Mesenchymal stem cell (in vitro differentiated cells and primary cell): ENCODE results near the gene ZDHHC14.

Experiments
- DNase-seq: peaks from one replicate; pipeline ENCODE4 v3.0.0-alpha.2; 2013
- H2AFZ ChIP-seq: one replicate; pipeline ENCODE4 v1.6.1; 2013; ENCODE audit warnings: low read depth, mild to moderate bottlenecking, control low read depth, inconsistent platforms, low read length, moderate library complexity
- H2AK5ac ChIP-seq: 2 replicates; pipeline ENCODE4 v1.6.1; 2013; ENCODE audit warnings: low read length, moderate library complexity, mild to moderate bottlenecking, inconsistent platforms; ENCODE audit not compliant: severe bottlenecking
- H2BK120ac ChIP-seq: one replicate; pipeline ENCODE4 v1.6.1; 2013; ENCODE audit warnings: low read depth, mild to moderate bottlenecking, inconsistent platforms, low read length, moderate library complexity
- H2BK12ac ChIP-seq, 2 experiments: one replicate each; pipeline ENCODE4 v1.6.1; 2013; ENCODE audit warnings: inconsistent platforms in 2 of 2, low read length in 2 of 2, mild to moderate bottlenecking in 2 of 2, moderate library complexity in 2 of 2, control low read depth in 1 of 2
- H2BK15ac ChIP-seq: one replicate; pipeline ENCODE4 v1.6.1; 2013; ENCODE audit warnings: mild to moderate bottlenecking, low read depth, inconsistent platforms; ENCODE audit not compliant: poor library complexity, severe bottlenecking
- H2BK5ac ChIP-seq: 2 replicates; pipeline ENCODE4 v1.6.1; 2013; ENCODE audit warnings: low read depth, mild to moderate bottlenecking, low read length, control low read depth, inconsistent platforms; ENCODE audit not compliant: poor library complexity, severe bottlenecking
- H3K14ac ChIP-seq, 2 experiments: one replicate each; pipeline ENCODE4 v1.6.1; 2013; ENCODE audit warnings: inconsistent platforms in 2 of 2, low read length in 2 of 2, control low read depth in 1 of 2, mild to moderate bottlenecking in 1 of 2, moderate library complexity in 1 of 2
- H3K18ac ChIP-seq, 2 experiments: one replicate each; pipeline ENCODE4 v1.6.1; 2013; ENCODE audit warnings: inconsistent platforms in 2 of 2, low read length in 2 of 2, control low read depth in 1 of 2, low read depth in 1 of 2, mild to moderate bottlenecking in 1 of 2
- H3K23ac ChIP-seq, 2 experiments: one replicate each; pipeline ENCODE4 v1.6.1; 2013; ENCODE audit warnings: inconsistent platforms in 2 of 2, low read length in 2 of 2, mild to moderate bottlenecking in 2 of 2, moderate library complexity in 2 of 2, control low read depth in 1 of 2
- H3K27ac ChIP-seq: 2 replicates; pipeline ENCODE4 v1.5.1; 2013; ENCODE audit warnings: mild to moderate bottlenecking, moderate library complexity, low read length, control low read depth, inconsistent platforms; ENCODE audit not compliant: poor library complexity, severe bottlenecking
- H3K27me3 ChIP-seq, 2 experiments: 2 replicates each; pipeline versions ENCODE4 v1.6.1 to v1.7.0; 2013; ENCODE audit warnings: low read length in 2 of 2, mild to moderate bottlenecking in 2 of 2, moderate library complexity in 2 of 2, control low read depth in 1 of 2, inconsistent platforms in 1 of 2; ENCODE audit not compliant: control insufficient read depth in 1 of 2, insufficient read depth in 1 of 2
- H3K36me3 ChIP-seq, 2 experiments: 2 replicates each; pipeline versions ENCODE4 v1.6.1 to v1.7.0; 2013; ENCODE audit warnings: low read length in 2 of 2, control low read depth in 1 of 2, inconsistent platforms in 1 of 2, low read depth in 1 of 2, mild to moderate bottlenecking in 1 of 2; ENCODE audit not compliant: insufficient read depth in 2 of 2, control insufficient read depth in 1 of 2
- H3K4ac ChIP-seq, 2 experiments: one replicate each; pipeline ENCODE4 v1.6.1; 2013; ENCODE audit warnings: inconsistent platforms in 2 of 2, low read length in 2 of 2, mild to moderate bottlenecking in 2 of 2, moderate library complexity in 2 of 2, control low read depth in 1 of 2, low read depth in 1 of 2
- H3K4me1 ChIP-seq: 2 replicates; pipeline ENCODE4 v1.6.1; 2013; ENCODE audit warnings: low read depth, low read length, control low read depth; ENCODE audit not compliant: control insufficient read depth, insufficient read depth
- H3K4me2 ChIP-seq: 2 replicates; pipeline ENCODE4 v1.6.1; 2013; ENCODE audit warnings: low read length, mild to moderate bottlenecking, inconsistent platforms; ENCODE audit not compliant: poor library complexity, severe bottlenecking
- H3K4me3 ChIP-seq, 2 experiments: 2 replicates each; pipeline versions ENCODE4 v1.5.1 to v1.7.0; 2013; ENCODE audit warnings: low read length in 2 of 2, mild to moderate bottlenecking in 2 of 2, control low read depth in 1 of 2, low read depth in 1 of 2; ENCODE audit not compliant: insufficient read depth in 1 of 2
- H3K79me1 ChIP-seq: replicated peaks from 2 replicates; pipeline ENCODE4 v1.6.1; 2013; ENCODE audit warnings: mild to moderate bottlenecking, control low read depth, low read length, inconsistent platforms; ENCODE audit not compliant: poor library complexity, severe bottlenecking
- H3K9ac ChIP-seq: 2 replicates; pipeline ENCODE4 v1.7.0; 2013; ENCODE audit warnings: mild to moderate bottlenecking, low read length, moderate library complexity
- H3K9me3 ChIP-seq: 2 replicates; pipeline ENCODE4 v1.7.0; 2013; ENCODE audit warnings: mild to moderate bottlenecking, low read length; ENCODE audit not compliant: control insufficient read depth
- H4K8ac ChIP-seq: one replicate; pipeline ENCODE4 v1.6.1; 2013; ENCODE audit warnings: inconsistent platforms, mild to moderate bottlenecking, low read length, moderate library complexity
- H4K91ac ChIP-seq: one replicate; pipeline ENCODE4 v1.6.1; 2013; ENCODE audit warnings: mild to moderate bottlenecking, low read length, inconsistent platforms
- WGBS: methylation state at CpG from one replicate; pipeline ENCODE4 v1.1.7; 2013; ENCODE audit warnings: mixed read lengths; 5-methylcytosine and 5-hydroxymethylcytosine counted together

ZDHHC14 gene

GRCh38 chr6:157432892-157433265 lies 51.9 kb downstream of the ZDHHC14 start:
- H2BK5ac ChIP-seq = no peak overlapping the region
- H3K4ac ChIP-seq = no peak overlapping the region
- H3K4me3 ChIP-seq = no peak overlapping the region
- H4K91ac ChIP-seq = no peak overlapping the region
- no peaks in the 10 kb centered on the region for H3K27me3 ChIP-seq
- peaks cover 24% of the 10 kb centered on the region for H3K79me1 ChIP-seq
- no peak overlapping the region for H3K18ac ChIP-seq
- no peak overlapping the region for H2AK5ac ChIP-seq
- H3K4me1 ChIP-seq = peaks cover 8% of the 10 kb centered on the region
- H3K9me3 ChIP-seq = no peaks in the 10 kb centered on the region
- DNase-seq = no peak
- H3K23ac ChIP-seq = no peak overlapping the region
- WGBS = 96% methylated on average over 10 of the region's 11 CpGs
- H2BK120ac ChIP-seq = no peak overlapping the region
- H3K36me3 ChIP-seq = no peaks in the 10 kb centered on the region
- H3K4me2 ChIP-seq = no peak overlapping the region
- no peak overlapping the region for H3K27ac ChIP-seq
- no peak overlapping the region for H3K9ac ChIP-seq
- H4K8ac ChIP-seq = no peak overlapping the region
- H2BK15ac ChIP-seq = no peak overlapping the region
- H2BK12ac ChIP-seq = no peak overlapping the region
- H3K14ac ChIP-seq = no peak overlapping the region
- H2AFZ ChIP-seq = no peak overlapping the region

- H3K4me3 ChIP-seq = no peak overlapping the region
- H3K9me3 ChIP-seq = no peaks in the 10 kb centered on the region
- H3K79me1 ChIP-seq = peaks cover 22% of the 10 kb centered on the region
- no peak overlapping the region for H3K23ac ChIP-seq
- H3K27me3 ChIP-seq = no peaks in the 10 kb centered on the region
- H3K4ac ChIP-seq = no peak overlapping the region
- WGBS = 94% methylated on average over 2 of the region's 3 CpGs
- H3K14ac ChIP-seq = no peak overlapping the region
- H2BK5ac ChIP-seq = no peak overlapping the region
- H3K4me2 ChIP-seq = no peak overlapping the region
- no peak overlapping the region for H2AK5ac ChIP-seq
- no peak overlapping the region for H3K27ac ChIP-seq
- no peak overlapping the region for H4K91ac ChIP-seq
- H2BK120ac ChIP-seq = no peak overlapping the region
- H3K18ac ChIP-seq = no peak overlapping the region
- H4K8ac ChIP-seq = no peak overlapping the region
- H3K4me1 ChIP-seq = peaks cover 4% of the 10 kb centered on the region
- no peak for DNase-seq
- no peak overlapping the region for H2BK15ac ChIP-seq
- no peak overlapping the region for H2AFZ ChIP-seq
- no peak overlapping the region for H2BK12ac ChIP-seq
- H3K9ac ChIP-seq = no peak overlapping the region
- H3K36me3 ChIP-seq = no peaks in the 10 kb centered on the region
Observed at GRCh38 chr6:157433678-157434081, 52.7 kb downstream of the ZDHHC14 start.

GRCh38 chr6:157434349-157435033 lies 53.5 kb downstream of the ZDHHC14 start:
- H3K9ac ChIP-seq = peak overlapping the region; percentile 47
- H2BK120ac ChIP-seq = no peak overlapping the region
- no peak overlapping the region for H2BK15ac ChIP-seq
- no peak overlapping the region for H3K4me2 ChIP-seq
- no peak overlapping the region for H2BK12ac ChIP-seq
- no peak overlapping the region for H3K4me3 ChIP-seq
- H3K9me3 ChIP-seq = no peaks in the 10 kb centered on the region
- H2AFZ ChIP-seq = no peak overlapping the region
- H4K8ac ChIP-seq = no peak overlapping the region
- no peak overlapping the region for H3K14ac ChIP-seq
- H3K79me1 ChIP-seq = peaks cover 22% of the 10 kb centered on the region
- no peaks in the 10 kb centered on the region for H3K36me3 ChIP-seq
- H3K4ac ChIP-seq = no peak overlapping the region
- H3K27ac ChIP-seq = no peak overlapping the region
- no peak overlapping the region for H2BK5ac ChIP-seq
- WGBS = 89% methylated on average over 13 of the region's 13 CpGs
- no peaks in the 10 kb centered on the region for H3K4me1 ChIP-seq
- H4K91ac ChIP-seq = no peak overlapping the region
- no peaks in the 10 kb centered on the region for H3K27me3 ChIP-seq
- no peak for DNase-seq
- H2AK5ac ChIP-seq = no peak overlapping the region
- H3K23ac ChIP-seq = no peak overlapping the region
- H3K18ac ChIP-seq = no peak overlapping the region

- no peak overlapping the region for H3K4me2 ChIP-seq
- H3K27ac ChIP-seq = no peak overlapping the region
- 85% methylated on average over 13 of the region's 13 CpGs for WGBS
- peaks cover 15% of the 10 kb centered on the region for H3K79me1 ChIP-seq
- no peak overlapping the region for H2BK5ac ChIP-seq
- no peaks in the 10 kb centered on the region for H3K9me3 ChIP-seq
- H3K27me3 ChIP-seq = no peaks in the 10 kb centered on the region
- no peak overlapping the region for H2AK5ac ChIP-seq
- H3K4me3 ChIP-seq = no peak overlapping the region
- no peak overlapping the region for H3K14ac ChIP-seq
- H3K4me1 ChIP-seq = no peaks in the 10 kb centered on the region
- no peak for DNase-seq
- H3K9ac ChIP-seq = no peak overlapping the region
- H3K18ac ChIP-seq = no peak overlapping the region
- no peaks in the 10 kb centered on the region for H3K36me3 ChIP-seq
- no peak overlapping the region for H3K23ac ChIP-seq
- H2BK12ac ChIP-seq = no peak overlapping the region
- H2BK120ac ChIP-seq = no peak overlapping the region
- no peak overlapping the region for H4K8ac ChIP-seq
- H4K91ac ChIP-seq = no peak overlapping the region
- no peak overlapping the region for H3K4ac ChIP-seq
- no peak overlapping the region for H2AFZ ChIP-seq
- no peak overlapping the region for H2BK15ac ChIP-seq
Observed at GRCh38 chr6:157436219-157436943, 55.4 kb downstream of the ZDHHC14 start.
